Stimulated activated naive CD4-positive, alpha-beta T cell (primary cell): Measurements from ENCODE around the gene SMIM36.
"Not testable (repeated sequence)": the region's sequence is repeated elsewhere in the genome, so short reads cannot be mapped to it uniquely, and the experiment has no call there.

ENCODE experiments used
- DNase-seq, 6 experiments: peaks; one replicate each; lab custom pipeline; 2025; lab: John Stamatoyannopoulos, UW

SMIM36 gene

GRCh38 chr17:55433629-55434422 lies 77.4 kb downstream of the SMIM36 start:
- DNase-seq: no peak

GRCh38 chr17:55433029-55433628 lies 78.1 kb downstream of the SMIM36 start:
- no peak for DNase-seq

- no peak for DNase-seq
These were observed 78.8 kb downstream of the SMIM36 start for GRCh38 chr17:55432358-55433028.

- DNase-seq: not testable (repeated sequence)
These were observed 79.3 kb downstream of the SMIM36 start for GRCh38 chr17:55431914-55432313.

- DNase-seq: no peak
These were observed 80.5 kb downstream of the SMIM36 start for GRCh38 chr17:55430541-55431288.

GRCh38 chr17:55427587-55427882 lies 83.7 kb downstream of the SMIM36 start:
- no peak for DNase-seq

- DNase-seq: no peak
These were observed 84.2 kb downstream of the SMIM36 start for GRCh38 chr17:55426851-55427586.

- DNase-seq: no peak
These were observed 86.2 kb downstream of the SMIM36 start for GRCh38 chr17:55424893-55425540.

GRCh38 chr17:55423535-55423934 lies 87.7 kb downstream of the SMIM36 start:
- no peak for DNase-seq

GRCh38 chr17:55422828-55423164 lies 88.5 kb downstream of the SMIM36 start:
- DNase-seq: not testable (repeated sequence)

- peak in 3 of 6 experiments; percentile 15 to 45 (median 34) for DNase-seq
These were observed 89.9 kb downstream of the SMIM36 start, which contains the start of gene MMD for GRCh38 chr17:55421179-55421934. Gene MMD, minus strand, starts transcription at chr17:55421835. Its CDS starts 140 bp downstream, at chr17:55421695.

- DNase-seq: peak in 4 of 6 experiments; percentile 7 to 47 (median 28)
These were observed 90.5 kb downstream of the SMIM36 start for GRCh38 chr17:55420776-55421178.

- DNase-seq: peak in 4 of 6 experiments; percentile 2 to 55 (median 54)
These were observed 91.0 kb downstream of the SMIM36 start for GRCh38 chr17:55420067-55420775.

GRCh38 chr17:55418369-55419268 lies 92.6 kb downstream of the SMIM36 start:
- no peak for DNase-seq

GRCh38 chr17:55417411-55418268 lies 93.6 kb downstream of the SMIM36 start:
- no peak for DNase-seq

GRCh38 chr17:55416470-55417052 lies 94.7 kb downstream of the SMIM36 start:
- no peak for DNase-seq

GRCh38 chr17:55416000-55416399 lies 95.3 kb downstream of the SMIM36 start:
- no peak for DNase-seq
